GM19463 (cell line): Measurements from ENCODE around the gene NPEPPS.
"Not testable (repeated sequence)": the region's sequence is repeated elsewhere in the genome, so short reads cannot be mapped to it uniquely, and the experiment has no call there.

Source experiments
- ATAC-seq: cut with Tn5 transposase; IDR thresholded peaks from one replicate; pipeline ENCODE4 v1.9.1; 2021; ENCODE audit warnings: mild to moderate bottlenecking, moderate library complexity; ENCODE audit not compliant: unreplicated experiment

Gene NPEPPS, protein sequence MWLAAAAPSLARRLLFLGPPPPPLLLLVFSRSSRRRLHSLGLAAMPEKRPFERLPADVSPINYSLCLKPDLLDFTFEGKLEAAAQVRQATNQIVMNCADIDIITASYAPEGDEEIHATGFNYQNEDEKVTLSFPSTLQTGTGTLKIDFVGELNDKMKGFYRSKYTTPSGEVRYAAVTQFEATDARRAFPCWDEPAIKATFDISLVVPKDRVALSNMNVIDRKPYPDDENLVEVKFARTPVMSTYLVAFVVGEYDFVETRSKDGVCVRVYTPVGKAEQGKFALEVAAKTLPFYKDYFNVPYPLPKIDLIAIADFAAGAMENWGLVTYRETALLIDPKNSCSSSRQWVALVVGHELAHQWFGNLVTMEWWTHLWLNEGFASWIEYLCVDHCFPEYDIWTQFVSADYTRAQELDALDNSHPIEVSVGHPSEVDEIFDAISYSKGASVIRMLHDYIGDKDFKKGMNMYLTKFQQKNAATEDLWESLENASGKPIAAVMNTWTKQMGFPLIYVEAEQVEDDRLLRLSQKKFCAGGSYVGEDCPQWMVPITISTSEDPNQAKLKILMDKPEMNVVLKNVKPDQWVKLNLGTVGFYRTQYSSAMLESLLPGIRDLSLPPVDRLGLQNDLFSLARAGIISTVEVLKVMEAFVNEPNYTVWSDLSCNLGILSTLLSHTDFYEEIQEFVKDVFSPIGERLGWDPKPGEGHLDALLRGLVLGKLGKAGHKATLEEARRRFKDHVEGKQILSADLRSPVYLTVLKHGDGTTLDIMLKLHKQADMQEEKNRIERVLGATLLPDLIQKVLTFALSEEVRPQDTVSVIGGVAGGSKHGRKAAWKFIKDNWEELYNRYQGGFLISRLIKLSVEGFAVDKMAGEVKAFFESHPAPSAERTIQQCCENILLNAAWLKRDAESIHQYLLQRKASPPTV

DNA sequence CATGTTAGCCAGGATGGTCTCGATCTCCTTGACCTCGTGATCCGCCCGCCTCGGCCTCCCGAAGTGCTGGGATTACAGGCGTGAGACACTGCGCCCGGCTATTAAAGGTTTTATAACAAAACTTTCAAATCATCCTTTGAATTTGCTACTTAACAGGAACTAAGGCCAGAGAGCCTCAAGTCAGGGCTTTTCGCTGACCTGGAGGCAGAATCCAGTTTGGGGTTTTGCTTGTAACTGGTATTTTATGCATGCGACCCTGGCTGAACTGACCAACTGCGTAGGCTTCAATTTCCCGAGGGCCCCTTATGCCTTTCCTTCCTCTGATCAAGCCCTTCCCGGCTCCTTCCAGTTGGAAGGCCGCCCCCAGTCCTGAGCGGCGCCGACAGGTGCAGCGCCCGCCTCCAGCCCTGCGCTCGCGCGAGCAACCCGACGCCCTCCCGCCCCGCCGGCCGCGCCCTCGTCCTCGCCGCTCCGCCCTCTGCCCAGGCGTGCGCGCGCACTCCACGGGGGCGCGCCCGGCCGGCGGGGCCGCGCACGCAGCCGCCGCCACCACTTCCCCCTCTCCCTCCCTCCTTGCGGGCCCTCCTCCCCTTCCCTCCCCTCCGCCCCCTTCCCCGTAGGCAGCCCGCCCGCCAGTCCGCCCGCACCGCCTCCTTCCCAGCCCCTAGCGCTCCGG lies at the start of gene NPEPPS:
NPEPPS (plus strand) TSS at position 552 of the 676 bp plus-strand sequence. CDS start 193 bp downstream, outside the sequence.
- peak; percentile 82 for ATAC-seq

DNA sequence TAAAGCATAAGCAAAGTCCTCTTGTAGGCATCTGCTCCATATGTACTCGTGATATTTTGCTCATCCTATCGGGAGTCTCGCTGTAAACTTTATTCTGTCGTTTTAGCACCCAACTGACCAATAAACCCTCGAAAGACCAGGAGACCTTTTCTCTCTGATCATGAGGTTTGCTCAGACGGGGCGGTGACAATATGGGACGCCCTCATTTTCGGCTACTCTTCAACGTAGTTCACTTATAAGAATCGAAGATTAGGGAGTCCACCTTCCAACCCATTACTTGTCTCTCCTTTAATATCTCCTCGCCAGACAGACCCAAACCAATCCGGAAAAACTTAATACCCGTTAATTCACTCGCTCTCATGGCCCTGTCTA lies 39.1 kb upstream of the NPEPPS start:
- not testable (repeated sequence) for ATAC-seq

DNA sequence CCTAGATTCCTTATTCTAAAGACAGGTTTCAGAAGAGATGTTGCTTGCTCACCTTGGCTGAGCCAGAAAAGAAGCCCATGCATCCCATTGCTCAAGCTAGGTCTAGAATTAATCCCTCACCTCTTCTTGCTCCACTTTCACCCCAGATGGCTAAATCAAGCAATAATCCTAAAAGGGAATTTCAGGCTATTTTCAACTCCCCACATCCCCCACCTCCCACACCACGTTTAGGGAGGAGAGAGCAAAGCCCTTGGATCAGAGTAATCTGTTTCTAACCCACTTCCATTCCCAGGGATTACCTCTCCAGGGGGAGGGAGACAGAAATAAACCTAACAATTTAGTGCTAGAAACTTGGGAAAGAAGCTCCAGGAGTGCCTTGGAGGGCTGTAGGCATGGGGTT lies 31.8 kb upstream of the NPEPPS start:
- ATAC-seq, result not testable (repeated sequence)

DNA sequence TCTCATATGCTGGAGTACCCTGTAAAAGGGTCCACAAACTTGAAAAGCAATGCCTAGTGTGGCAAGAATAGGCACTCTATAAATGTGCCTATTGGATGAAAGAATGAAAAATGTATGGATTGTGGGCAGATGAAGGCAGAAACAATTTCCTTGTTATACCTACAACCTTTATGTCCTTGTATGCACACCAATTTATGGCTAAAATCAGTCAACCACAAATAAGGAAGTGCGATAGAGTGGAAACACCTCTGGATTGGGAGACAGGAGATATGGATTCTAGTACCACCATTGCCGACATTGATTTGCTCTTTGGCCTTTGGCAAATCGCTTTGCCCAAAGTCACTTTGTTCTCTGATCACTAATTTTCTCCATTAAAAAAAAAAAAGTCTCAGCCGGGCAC lies 31.4 kb upstream of the NPEPPS start:
- not testable (repeated sequence) for ATAC-seq

DNA sequence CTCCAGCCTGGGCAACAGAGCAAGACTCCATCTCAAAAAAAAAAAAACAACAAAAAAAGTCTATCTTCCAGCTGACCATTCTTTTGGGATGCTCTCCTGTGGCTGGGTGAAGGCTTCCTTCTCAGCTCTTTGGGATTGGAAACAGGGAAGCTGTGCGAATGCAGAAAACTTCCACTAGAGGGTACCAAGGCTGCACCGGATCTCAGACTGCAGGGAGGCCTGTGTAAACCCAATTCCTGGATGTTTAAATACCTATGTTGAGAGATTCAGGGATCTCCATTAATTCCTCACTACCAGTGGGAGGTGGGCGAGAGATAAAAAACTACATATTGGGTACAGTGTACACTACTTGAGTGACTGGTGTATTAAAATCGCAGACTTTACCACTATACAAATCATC lies 30.3 kb upstream of the NPEPPS start:
- ATAC-seq, result not testable (repeated sequence)

DNA sequence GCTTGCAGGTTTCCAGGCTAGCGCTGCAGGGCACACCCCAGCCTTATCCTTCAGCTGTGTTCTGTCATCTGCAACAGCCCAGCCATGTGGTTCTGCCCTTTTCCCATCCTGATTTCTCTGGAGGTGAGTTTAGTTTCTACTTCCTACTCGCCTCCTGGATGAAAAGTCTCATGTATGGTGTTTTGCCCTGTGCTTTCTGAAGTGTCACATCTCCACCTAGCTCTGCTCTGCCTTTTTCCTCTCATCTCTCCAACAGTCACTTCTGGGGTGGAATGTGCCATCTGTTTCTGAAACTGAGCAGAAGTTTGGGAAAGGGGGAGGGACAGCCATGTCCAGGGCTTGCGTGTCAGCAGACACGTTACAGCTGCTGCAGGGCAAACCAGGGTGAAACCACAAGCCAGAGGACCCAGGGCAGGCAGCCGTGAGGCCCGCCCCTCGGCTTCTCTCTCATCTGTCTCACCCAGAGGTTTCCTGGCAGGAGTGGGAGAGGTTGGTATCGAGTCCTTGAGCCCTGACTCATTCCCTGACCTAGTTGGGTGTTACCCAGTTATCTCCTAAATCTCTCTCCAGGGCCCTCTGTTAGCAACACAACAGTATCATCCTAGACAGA lies 28.7 kb upstream of the NPEPPS start:
- ATAC-seq, result peak; percentile 86

DNA sequence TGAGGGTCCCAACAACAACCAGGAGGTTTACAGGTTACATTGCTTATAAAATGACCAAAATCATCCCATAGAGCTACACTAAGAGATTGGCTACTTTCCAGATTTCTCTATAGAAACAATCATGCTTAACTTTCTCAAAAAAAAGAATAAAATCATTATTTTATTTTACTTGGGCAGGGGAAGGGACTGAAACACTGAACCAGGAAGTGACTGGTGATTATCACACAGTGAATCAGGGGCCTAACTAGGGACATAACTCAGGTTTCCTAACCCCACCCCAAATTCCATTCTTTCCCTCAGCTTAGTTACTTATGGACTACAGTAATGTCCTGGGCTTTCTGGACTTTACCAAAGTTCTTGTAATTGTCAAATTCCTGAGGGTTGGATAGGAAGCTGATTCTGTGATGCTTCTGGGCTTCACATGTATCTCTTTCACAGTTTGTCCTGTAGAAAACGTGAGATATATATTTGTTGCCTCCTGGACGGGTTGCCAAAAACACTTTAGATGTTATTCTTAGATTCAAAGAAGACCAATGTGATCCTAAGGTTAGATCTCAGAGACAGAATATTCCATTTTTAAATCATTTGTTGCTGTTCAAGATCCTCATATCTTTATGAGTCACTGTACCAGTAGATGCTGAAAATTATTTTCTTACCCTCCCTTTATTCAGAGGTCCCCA lies 28.0 kb upstream of the NPEPPS start:
- ATAC-seq, result not testable (repeated sequence)

DNA sequence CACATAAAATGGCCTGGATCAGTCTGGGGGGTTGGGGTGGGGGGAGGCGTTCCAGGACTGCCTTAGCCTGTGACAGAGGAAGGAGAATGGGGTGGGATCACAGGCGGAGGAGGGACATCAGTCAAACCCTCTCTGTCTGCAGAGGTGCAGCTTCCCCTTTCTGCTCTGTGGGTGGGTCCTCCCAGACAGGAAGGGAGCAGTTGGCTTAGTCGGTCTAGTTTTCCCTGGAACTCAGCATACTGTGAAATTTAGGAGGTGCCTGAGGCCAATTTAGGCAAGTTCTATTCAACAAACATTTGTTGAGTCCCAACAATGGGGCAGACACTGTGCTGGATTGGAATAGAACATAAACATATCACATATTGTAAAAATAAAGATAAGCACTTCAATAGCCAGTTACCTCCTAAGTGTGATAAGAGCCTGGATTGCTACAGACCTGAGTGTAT lies 19.2 kb upstream of the NPEPPS start:
- not testable (repeated sequence) for ATAC-seq

DNA sequence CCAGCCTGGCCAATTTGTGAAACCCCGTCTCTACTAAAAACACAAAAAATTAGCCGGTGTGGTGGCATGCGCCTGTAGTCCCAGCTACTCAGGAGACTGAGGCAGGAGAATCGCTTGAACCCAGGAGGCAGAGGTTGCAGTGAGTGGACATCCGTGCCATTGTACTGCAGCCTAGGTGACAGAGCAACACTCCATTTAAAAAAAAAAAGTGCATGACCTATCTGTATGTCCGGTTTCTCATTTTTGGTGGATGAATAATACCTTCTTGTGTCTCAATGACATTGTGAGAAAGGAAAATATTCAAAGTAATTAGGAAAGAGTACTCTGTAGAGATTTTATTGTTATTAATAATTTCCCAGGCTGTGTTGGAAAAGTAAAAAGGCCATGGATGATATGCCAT lies 17.6 kb upstream of the NPEPPS start:
- not testable (repeated sequence) for ATAC-seq

DNA sequence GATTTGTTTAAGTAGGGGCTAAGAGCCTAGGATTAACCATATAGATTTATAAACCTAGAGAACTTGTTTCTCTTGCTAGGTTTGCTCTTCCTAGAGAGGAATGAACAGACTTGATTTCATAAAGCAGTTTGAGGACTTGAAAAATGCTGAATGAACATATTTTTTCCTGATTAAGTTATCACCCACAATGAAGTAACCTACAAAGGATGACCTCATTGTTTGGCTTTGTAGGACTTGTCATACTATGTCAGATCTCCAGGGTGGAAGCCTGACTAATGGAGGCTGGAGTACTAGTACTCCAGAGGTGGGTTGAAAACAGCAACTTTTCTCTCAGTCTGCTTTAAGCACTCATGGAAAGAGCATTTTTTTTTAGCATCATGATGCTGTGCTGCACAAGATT lies 12.0 kb upstream of the NPEPPS start:
- ATAC-seq, result not testable (repeated sequence)

DNA sequence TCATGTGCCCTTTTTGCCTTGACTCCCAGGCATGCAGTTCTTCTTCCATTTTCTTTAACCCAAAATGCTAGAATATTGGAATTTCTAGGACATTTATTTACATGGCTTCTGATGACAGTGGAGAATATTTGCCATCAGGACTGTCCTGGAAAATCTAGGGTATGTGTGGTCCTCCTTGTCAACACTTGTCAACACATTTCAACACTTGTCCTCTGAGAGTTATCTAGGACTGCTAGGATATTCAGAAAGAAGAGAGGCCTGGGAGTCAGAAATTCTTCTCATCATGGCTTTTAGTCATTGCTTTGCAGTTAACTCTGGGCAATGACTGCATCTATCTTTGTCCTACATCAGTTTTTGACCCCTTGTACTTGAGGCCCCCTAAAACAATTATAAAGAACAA lies 11.5 kb upstream of the NPEPPS start:
- not testable (repeated sequence) for ATAC-seq

DNA sequence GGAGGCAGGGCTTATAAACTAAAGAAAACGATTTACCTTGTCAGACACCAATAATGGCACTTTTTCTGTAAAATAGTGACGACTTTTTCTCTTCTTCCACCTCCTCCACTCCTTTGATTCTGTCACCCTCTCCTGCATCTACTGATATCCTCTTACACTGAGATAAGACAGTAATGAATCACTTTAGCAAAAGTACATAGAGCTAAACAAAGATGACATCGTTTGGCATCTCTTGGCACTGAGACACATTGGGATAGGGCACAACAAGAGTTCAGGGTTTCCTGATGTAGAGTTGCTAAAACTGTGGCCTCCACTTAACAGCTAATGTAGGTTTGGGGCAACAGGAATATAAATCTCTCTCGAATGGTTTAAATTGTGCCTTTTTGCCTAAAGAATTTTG lies 10.6 kb upstream of the NPEPPS start:
- ATAC-seq, result not testable (repeated sequence)

DNA sequence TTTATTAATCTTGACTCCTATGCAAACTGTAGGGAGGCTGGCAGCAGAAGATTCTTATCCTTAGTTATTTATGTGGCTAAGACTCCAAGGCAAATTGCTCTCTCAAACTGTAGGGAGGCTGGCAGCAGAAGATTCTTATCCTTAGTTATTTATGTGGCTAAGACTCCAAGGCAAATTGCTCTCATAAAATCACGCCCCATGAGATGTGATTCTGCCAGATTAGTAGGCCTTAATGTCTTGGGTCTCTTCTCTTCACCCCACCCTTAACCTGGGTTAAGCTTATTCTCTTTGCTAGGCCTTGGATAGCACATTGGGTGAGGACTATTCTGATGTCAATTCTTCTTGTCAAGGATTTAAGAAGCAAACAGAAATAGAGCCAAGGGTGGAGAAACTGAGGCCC lies 9.5 kb upstream of the NPEPPS start:
- not testable (repeated sequence) for ATAC-seq

DNA sequence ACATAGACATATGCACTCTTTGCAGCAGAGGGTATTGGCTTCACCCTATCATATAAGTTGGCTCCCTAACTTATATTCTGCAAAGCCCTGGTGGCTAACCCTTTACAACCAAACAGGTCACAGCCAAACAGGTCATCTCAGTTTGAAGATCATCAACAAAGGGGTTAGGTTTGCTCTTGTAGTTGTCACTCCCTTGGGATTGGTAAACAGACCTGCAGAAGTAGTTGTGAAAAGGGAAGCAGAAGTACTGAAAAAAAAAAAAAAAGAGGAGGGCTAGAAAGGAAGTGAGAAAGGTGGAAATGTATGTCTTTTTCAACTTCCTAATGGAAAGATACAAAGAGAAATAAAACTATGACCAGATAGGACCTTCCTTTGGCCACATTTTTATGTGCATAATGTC lies 8.6 kb upstream of the NPEPPS start:
- ATAC-seq, result not testable (repeated sequence)

DNA sequence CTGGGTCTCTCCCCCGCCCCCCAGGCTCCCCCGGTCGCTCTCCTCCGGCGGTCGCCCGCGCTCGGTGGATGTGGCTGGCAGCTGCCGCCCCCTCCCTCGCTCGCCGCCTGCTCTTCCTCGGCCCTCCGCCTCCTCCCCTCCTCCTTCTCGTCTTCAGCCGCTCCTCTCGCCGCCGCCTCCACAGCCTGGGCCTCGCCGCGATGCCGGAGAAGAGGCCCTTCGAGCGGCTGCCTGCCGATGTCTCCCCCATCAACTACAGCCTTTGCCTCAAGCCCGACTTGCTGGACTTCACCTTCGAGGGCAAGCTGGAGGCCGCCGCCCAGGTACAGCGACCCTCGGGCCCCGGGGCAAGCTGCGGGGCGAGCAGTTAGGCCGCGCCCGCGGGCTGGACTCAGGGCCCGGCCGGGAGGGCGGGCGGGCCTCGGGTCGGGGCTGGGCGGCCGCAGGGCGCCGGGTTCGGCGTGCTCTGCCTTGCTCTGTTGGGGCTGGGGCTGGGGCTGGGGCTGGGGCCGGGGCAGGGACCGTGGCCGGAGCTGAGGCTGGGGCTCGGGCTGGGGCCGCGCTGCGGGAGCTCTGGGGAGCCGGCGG lies 419 bp downstream of the NPEPPS start:
- peak; percentile 46 for ATAC-seq

DNA sequence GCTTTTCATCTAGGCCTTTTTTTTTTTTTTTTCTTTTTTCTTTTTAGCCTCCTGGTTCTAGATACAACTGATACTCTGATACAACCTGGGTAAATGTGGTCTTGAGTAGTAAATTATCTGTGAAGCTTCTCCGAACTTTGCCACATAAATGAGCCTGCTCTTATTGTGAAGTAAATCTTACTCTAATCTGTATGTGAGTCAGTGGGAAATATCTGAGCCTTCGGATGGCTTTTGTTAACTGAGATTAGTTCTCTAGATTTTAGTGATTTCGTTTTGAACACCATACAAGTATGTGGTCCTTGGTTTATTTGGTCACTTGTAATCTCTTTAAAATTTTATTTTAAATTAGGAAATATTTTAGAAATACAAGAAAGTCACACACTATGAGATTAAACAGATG lies 8.2 kb downstream of the NPEPPS start:
- not testable (repeated sequence) for ATAC-seq

DNA sequence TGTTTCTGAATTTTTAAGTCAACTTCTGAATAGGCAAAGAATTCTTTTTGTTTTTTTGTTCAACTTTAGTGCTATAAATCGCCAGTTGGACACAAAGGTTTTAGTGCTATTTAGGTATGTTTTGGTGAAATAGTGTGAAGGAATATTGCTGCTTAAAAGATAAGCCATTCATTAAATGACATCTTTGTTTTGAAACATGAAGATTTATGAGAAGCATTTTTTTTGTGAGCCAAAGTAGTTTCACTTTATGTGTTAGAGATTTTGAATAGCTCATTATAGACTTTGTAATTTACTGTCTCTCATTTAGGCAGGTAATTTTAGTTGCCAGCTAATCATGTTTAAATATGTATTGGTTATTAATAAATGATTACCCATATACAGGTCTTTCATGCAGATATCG lies 10.8 kb downstream of the NPEPPS start:
- not testable (repeated sequence) for ATAC-seq

DNA sequence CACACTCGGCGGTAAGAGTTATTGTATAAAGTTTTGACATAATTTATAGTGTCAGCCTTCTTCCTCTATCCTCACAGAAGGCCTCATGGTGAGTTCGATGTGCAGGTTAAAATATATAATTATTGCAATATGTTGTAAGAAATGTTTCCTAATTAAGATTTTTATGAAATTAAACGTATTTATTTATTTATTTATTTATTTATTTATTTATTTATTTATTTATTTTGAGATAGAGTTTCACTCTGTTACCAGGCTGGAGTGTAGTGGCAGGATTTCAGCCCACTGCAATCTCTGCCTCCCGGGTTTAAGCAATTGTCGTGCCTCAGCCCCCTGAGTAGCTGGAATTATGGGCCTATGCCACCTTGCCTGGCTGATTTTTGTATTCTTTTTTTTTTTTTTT lies 13.4 kb downstream of the NPEPPS start:
- not testable (repeated sequence) for ATAC-seq

DNA sequence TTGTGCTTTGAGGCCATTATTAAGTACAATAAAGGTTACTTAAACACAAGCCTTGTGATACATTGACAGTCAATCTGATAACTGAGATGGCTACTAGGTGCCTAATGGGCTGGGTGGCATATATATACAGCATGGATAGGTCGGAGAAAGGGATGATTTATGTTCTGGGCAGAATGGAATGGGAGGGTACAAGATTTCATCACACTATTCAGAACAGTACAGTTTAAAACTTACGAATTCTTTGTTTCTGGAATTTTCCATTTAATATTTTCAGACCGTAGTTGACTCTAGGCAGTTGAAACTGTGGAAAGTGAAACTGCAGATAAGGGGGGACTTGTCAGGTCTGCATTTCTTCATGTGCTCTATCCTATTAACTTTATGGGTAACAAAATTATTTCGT lies 23.8 kb downstream of the NPEPPS start:
- ATAC-seq, result not testable (repeated sequence)

DNA sequence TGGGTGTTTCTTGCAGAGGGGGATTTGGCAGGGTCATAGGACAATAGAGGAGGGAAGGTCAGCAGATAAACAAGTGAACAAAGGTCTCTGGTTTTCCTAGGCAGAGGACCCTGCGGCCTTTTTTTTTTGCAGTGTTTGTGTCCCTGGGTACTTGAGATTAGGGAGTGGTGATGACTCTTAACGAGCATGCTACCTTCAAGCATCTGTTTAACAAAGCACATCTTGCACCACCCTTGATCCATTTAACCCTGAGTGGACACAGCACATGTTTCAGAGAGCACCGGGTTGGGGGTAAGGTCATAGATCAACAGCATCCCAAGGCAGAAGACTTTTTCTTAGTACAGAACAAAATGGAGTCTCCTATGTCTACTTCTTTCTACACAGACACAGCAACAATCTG lies 25.2 kb downstream of the NPEPPS start:
- ATAC-seq, result not testable (repeated sequence)
